T-helper 17 cell (primary cell): ENCODE data around the gene TP53I13. TPM values are rescaled to one million over a fixed set of nuclear protein-coding genes. Genes with fewer than 3 reads are reported as not detected.

Experiments
- ATAC-seq: fragments of 150-1000 bp; cut with Tn5 transposase; 2 replicates; pipeline ENCODE4 v1.10.0; 2021; ENCODE audit warnings: mild to moderate bottlenecking, moderate library complexity
- DNase-seq, 3 donors: peaks; one replicate each; pipeline versions ENCODE4 v3.0.0 to v3.0.0-alpha.2; 2020 to 2021
- H3K9me3 ChIP-seq: one replicate; pipeline ENCODE4 v1.7.0; 2013; ENCODE audit warnings: low read length, mild to moderate bottlenecking; ENCODE audit not compliant: control insufficient read depth, poor library complexity, severe bottlenecking
- H3K27ac Mint-ChIP-seq: one replicate; pipeline ENCODE4 v1.8.0; 2022; ENCODE audit warnings: mild to moderate bottlenecking, moderate library complexity, mixed read lengths
- H3K27me3 Mint-ChIP-seq: one replicate; pipeline ENCODE4 v1.8.0; 2022; ENCODE audit warnings: mixed read lengths
- H3K36me3 Mint-ChIP-seq: one replicate; pipeline ENCODE4 v1.8.0; 2022; ENCODE audit warnings: low read depth, mixed read lengths
- H3K4me1 Mint-ChIP-seq: one replicate; pipeline ENCODE4 v1.8.0; 2022; ENCODE audit warnings: mild to moderate bottlenecking, mixed read lengths
- H3K4me3 Mint-ChIP-seq: one replicate; pipeline ENCODE4 v1.8.0; 2022; ENCODE audit warnings: mild to moderate bottlenecking, moderate library complexity, mixed read lengths
- total RNA-seq, 4 donors: library from RNA in 2 of 4; stranded (reverse) in 2 of 4; gene quantifications; one replicate each; pipeline ENCODE4 v1.2.3 and lab custom pipeline; 2022 to 2026

The TP53I13 gene
- total RNA-seq, 2 donors from 2014 or later, result 92.2 to 98.6 TPM

- Mint-ChIP-seq H3K27me3 (no peaks in the 10 kb centered on the region), H3K4me3 (peak overlapping the region; percentile 94), H3K4me1 (peaks cover 26% of the 10 kb centered on the region), H3K36me3 (no peaks in the 10 kb centered on the region), H3K27ac (peak overlapping the region; percentile 72)
- no peaks in the 10 kb centered on the region for H3K9me3 ChIP-seq
- ATAC-seq (no peak), DNase-seq (no peak)
Measured at GRCh38 chr17:29614349-29615047, 46.0 kb downstream of the TP53I13 start.

GRCh38 chr17:29615048-29615385 is 46.5 kb downstream of the TP53I13 start:
- peak overlapping the region; percentile 94 for H3K4me3 Mint-ChIP-seq
- H3K27ac Mint-ChIP-seq, result peak overlapping the region; percentile 72
- H3K36me3 Mint-ChIP-seq, result no peaks in the 10 kb centered on the region
- peaks cover 26% of the 10 kb centered on the region for H3K4me1 Mint-ChIP-seq
- DNase-seq (peak in 2 of 3 donors; percentile 58 to 63), ATAC-seq (peak; percentile 59)
- H3K27me3 Mint-ChIP-seq, result no peaks in the 10 kb centered on the region
- H3K9me3 ChIP-seq, result no peaks in the 10 kb centered on the region

- Mint-ChIP-seq H3K36me3 (no peaks in the 10 kb centered on the region), H3K27ac (peak overlapping the region; percentile 72), H3K4me1 (peaks cover 26% of the 10 kb centered on the region), H3K27me3 (no peaks in the 10 kb centered on the region), H3K4me3 (peak overlapping the region; percentile 94)
- ATAC-seq (peak; percentile 67), DNase-seq (peak; percentile 79 to 90 (median 89))
- no peaks in the 10 kb centered on the region for H3K9me3 ChIP-seq
Measured at GRCh38 chr17:29615492-29616299, 47.2 kb downstream of the TP53I13 start.

- H3K27ac Mint-ChIP-seq, result no peak overlapping the region
- H3K9me3 ChIP-seq, result no peaks in the 10 kb centered on the region
- H3K4me1 Mint-ChIP-seq, result peaks cover 26% of the 10 kb centered on the region
- DNase-seq (no peak), ATAC-seq (no peak)
- H3K36me3 Mint-ChIP-seq, result no peaks in the 10 kb centered on the region
- H3K4me3 Mint-ChIP-seq, result peak overlapping the region; percentile 94
- H3K27me3 Mint-ChIP-seq, result no peaks in the 10 kb centered on the region
Measured at GRCh38 chr17:29616300-29617048, 48.0 kb downstream of the TP53I13 start.

- no peaks in the 10 kb centered on the region for H3K9me3 ChIP-seq
- Mint-ChIP-seq H3K27ac (no peak overlapping the region), H3K4me1 (peaks cover 29% of the 10 kb centered on the region), H3K27me3 (no peaks in the 10 kb centered on the region), H3K36me3 (no peaks in the 10 kb centered on the region), H3K4me3 (peak overlapping the region; percentile 94)
- peak; percentile 75 for ATAC-seq
- peak; percentile 86 to 92 (median 87) for DNase-seq
Measured at GRCh38 chr17:29617125-29617480, 48.6 kb downstream of the TP53I13 start.

GRCh38 chr17:29617481-29618271 is 49.2 kb downstream of the TP53I13 start:
- Mint-ChIP-seq H3K4me1 (peaks cover 31% of the 10 kb centered on the region), H3K27ac (no peak overlapping the region), H3K4me3 (peak overlapping the region; percentile 94), H3K36me3 (no peaks in the 10 kb centered on the region), H3K27me3 (no peaks in the 10 kb centered on the region)
- no peaks in the 10 kb centered on the region for H3K9me3 ChIP-seq
- peak; percentile 82 to 86 (median 82) for DNase-seq
- peak; percentile 57 for ATAC-seq

- H3K4me1 Mint-ChIP-seq, result peaks cover 37% of the 10 kb centered on the region
- H3K9me3 ChIP-seq, result no peaks in the 10 kb centered on the region
- H3K4me3 Mint-ChIP-seq, result no peak overlapping the region
- H3K36me3 Mint-ChIP-seq, result no peaks in the 10 kb centered on the region
- H3K27me3 Mint-ChIP-seq, result no peaks in the 10 kb centered on the region
- ATAC-seq, result no peak
- no peak overlapping the region for H3K27ac Mint-ChIP-seq
- DNase-seq, result no peak
Measured at GRCh38 chr17:29618272-29619065, 50.0 kb downstream of the TP53I13 start.

GRCh38 chr17:29619251-29619650 is 50.8 kb downstream of the TP53I13 start:
- ATAC-seq, result no peak
- Mint-ChIP-seq H3K27me3 (no peaks in the 10 kb centered on the region), H3K4me3 (no peak overlapping the region)

GRCh38 chr17:29620271-29620670 is 51.8 kb downstream of the TP53I13 start:
- H3K4me3 Mint-ChIP-seq, result no peak overlapping the region
- H3K36me3 Mint-ChIP-seq, result no peaks in the 10 kb centered on the region
- H3K27me3 Mint-ChIP-seq, result no peaks in the 10 kb centered on the region
- H3K27ac Mint-ChIP-seq, result no peak overlapping the region
- H3K9me3 ChIP-seq, result no peaks in the 10 kb centered on the region
- no peak for DNase-seq
- H3K4me1 Mint-ChIP-seq, result peaks cover 36% of the 10 kb centered on the region
- ATAC-seq, result no peak

More at GRCh38 chr17:29619251-29619650, 50.8 kb downstream of the TP53I13 start:
- Mint-ChIP-seq H3K36me3 (no peaks in the 10 kb centered on the region), H3K4me1 (peaks cover 36% of the 10 kb centered on the region), H3K27ac (no peak overlapping the region)
- DNase-seq, result no peak
- H3K9me3 ChIP-seq, result no peaks in the 10 kb centered on the region

- no peaks in the 10 kb centered on the region for H3K27me3 Mint-ChIP-seq
- no peak for ATAC-seq
- H3K4me1 Mint-ChIP-seq, result peaks cover 36% of the 10 kb centered on the region
Measured at GRCh38 chr17:29620779-29621500, 52.4 kb downstream of the TP53I13 start.

GRCh38 chr17:29621751-29622194 is 53.3 kb downstream of the TP53I13 start:
- H3K9me3 ChIP-seq, result no peaks in the 10 kb centered on the region
- Mint-ChIP-seq H3K27me3 (no peaks in the 10 kb centered on the region), H3K36me3 (no peaks in the 10 kb centered on the region), H3K27ac (no peak overlapping the region), H3K4me1 (peaks cover 36% of the 10 kb centered on the region), H3K4me3 (peak overlapping the region; percentile 86)
- no peak for ATAC-seq
- DNase-seq, result no peak

More at GRCh38 chr17:29620779-29621500, 52.4 kb downstream of the TP53I13 start:
- no peaks in the 10 kb centered on the region for H3K36me3 Mint-ChIP-seq
- DNase-seq, result no peak
- no peaks in the 10 kb centered on the region for H3K9me3 ChIP-seq
- no peak overlapping the region for H3K27ac Mint-ChIP-seq
- no peak overlapping the region for H3K4me3 Mint-ChIP-seq
